H9 (cell line): Measurements from ENCODE around the gene DSEL. TPM values are rescaled to one million over a fixed set of nuclear protein-coding genes. Genes with fewer than 3 reads are reported as not detected.

Source experiments
- DNase-seq: peaks from one replicate; pipeline ENCODE4 v3.0.0-alpha.2; 2017
- H2AFZ ChIP-seq: one replicate; pipeline ENCODE4 v1.6.1; 2013; ENCODE audit warnings: mild to moderate bottlenecking, low read length, control low read depth, moderate library complexity
- H2AK5ac ChIP-seq: 2 replicates; pipeline ENCODE4 v1.6.1; 2013; ENCODE audit warnings: low read length, control low read depth, mixed read lengths; ENCODE audit not compliant: insufficient read length
- H2BK120ac ChIP-seq: one replicate; pipeline ENCODE4 v1.6.1; 2013; ENCODE audit warnings: low read depth, mild to moderate bottlenecking, low read length, control low read depth, inconsistent platforms; ENCODE audit not compliant: poor library complexity, severe bottlenecking
- H2BK12ac ChIP-seq: 2 replicates; pipeline ENCODE4 v1.6.1; 2013; ENCODE audit warnings: low read length, control low read depth, mixed read lengths, low read depth; ENCODE audit not compliant: insufficient read length
- H2BK15ac ChIP-seq: 2 replicates; pipeline ENCODE4 v1.6.1; 2013; ENCODE audit warnings: low read depth, low read length, control low read depth
- H2BK20ac ChIP-seq: one replicate; pipeline ENCODE4 v1.6.1; 2013; ENCODE audit warnings: low read depth, mild to moderate bottlenecking, low read length, control low read depth, inconsistent platforms; ENCODE audit not compliant: poor library complexity, severe bottlenecking
- H2BK5ac ChIP-seq: 2 replicates; pipeline ENCODE4 v1.6.1; 2013; ENCODE audit warnings: low read length, control low read depth, mixed read lengths; ENCODE audit not compliant: insufficient read length
- H3K14ac ChIP-seq: 2 replicates; pipeline ENCODE4 v1.6.1; 2013; ENCODE audit warnings: low read length, control low read depth; ENCODE audit not compliant: insufficient read depth
- H3K18ac ChIP-seq: 2 replicates; pipeline ENCODE4 v1.6.1; 2013; ENCODE audit warnings: low read depth, mild to moderate bottlenecking, mixed read lengths, low read length, control low read depth; ENCODE audit not compliant: insufficient read length
- H3K23ac ChIP-seq: 2 replicates; pipeline ENCODE4 v1.6.1; 2013; ENCODE audit warnings: low read length, control low read depth, mixed read lengths, low read depth; ENCODE audit not compliant: insufficient read length
- H3K23me2 ChIP-seq: 2 replicates; pipeline ENCODE4 v1.6.1; 2013; ENCODE audit warnings: low read depth, mild to moderate bottlenecking, mixed read lengths, low read length, control low read depth; ENCODE audit not compliant: insufficient read length, poor library complexity, severe bottlenecking
- H3K27ac ChIP-seq: 2 replicates; pipeline ENCODE4 v1.5.1; 2013; ENCODE audit warnings: low read length, control low read depth, mixed read lengths, low read depth; ENCODE audit not compliant: insufficient read length
- H3K27me3 ChIP-seq: 2 replicates; pipeline ENCODE4 v1.6.1; 2013; ENCODE audit warnings: low read length, control low read depth, inconsistent platforms; ENCODE audit not compliant: insufficient read depth
- H3K4ac ChIP-seq: 2 replicates; pipeline ENCODE4 v1.6.1; 2013; ENCODE audit warnings: low read depth, mild to moderate bottlenecking, control low read depth, inconsistent platforms, low read length, moderate library complexity
- H3K4me1 ChIP-seq: 2 replicates; pipeline ENCODE4 v1.6.1; 2013; ENCODE audit warnings: low read length, control low read depth, inconsistent platforms; ENCODE audit not compliant: insufficient read depth
- H3K4me2 ChIP-seq: 2 replicates; pipeline ENCODE4 v1.6.1; 2013; ENCODE audit warnings: low read length, control low read depth, mixed read lengths; ENCODE audit not compliant: insufficient read length, insufficient read depth
- H3K56ac ChIP-seq: 2 replicates; pipeline ENCODE4 v1.6.1; 2013; ENCODE audit warnings: low read depth, mild to moderate bottlenecking, mixed read lengths, low read length, control low read depth; ENCODE audit not compliant: insufficient read length
- H3K79me1 ChIP-seq: 2 replicates; pipeline ENCODE4 v1.6.1; 2013; ENCODE audit warnings: low read depth, mild to moderate bottlenecking, moderate library complexity, low read length, control low read depth, inconsistent platforms; ENCODE audit not compliant: insufficient read depth, poor library complexity, severe bottlenecking
- H3K79me2 ChIP-seq: 2 replicates; pipeline ENCODE4 v1.6.1; 2013; ENCODE audit warnings: low read length, control low read depth, inconsistent platforms; ENCODE audit not compliant: insufficient read depth
- H3K9ac ChIP-seq: 2 replicates; pipeline ENCODE4 v1.6.1; 2013; ENCODE audit warnings: low read length, control low read depth, mixed read lengths; ENCODE audit not compliant: insufficient read length; ENCODE audit errors: extremely low read depth
- H3K9me3 ChIP-seq: one replicate; pipeline ENCODE4 v1.6.1; 2013; ENCODE audit warnings: low read depth, low read length, inconsistent platforms; ENCODE audit not compliant: control insufficient read depth
- H3T11ph ChIP-seq: one replicate; pipeline ENCODE4 v1.6.1; 2013; ENCODE audit warnings: mild to moderate bottlenecking, low read length, control low read depth, inconsistent platforms
- H4K20me1 ChIP-seq: one replicate; pipeline ENCODE4 v1.6.1; 2013; ENCODE audit not compliant: control insufficient read depth, insufficient read length, insufficient read depth
- H4K5ac ChIP-seq: 2 replicates; pipeline ENCODE4 v1.6.1; 2013; ENCODE audit warnings: low read depth, mild to moderate bottlenecking, mixed read lengths, low read length, control low read depth; ENCODE audit not compliant: insufficient read length
- H4K8ac ChIP-seq: replicated peaks from 2 replicates; pipeline ENCODE4 v1.6.1; 2013; ENCODE audit warnings: low read length, control low read depth, mixed read lengths, low read depth; ENCODE audit not compliant: insufficient read length
- H4K91ac ChIP-seq: 2 replicates; pipeline ENCODE4 v1.6.1; 2013; ENCODE audit warnings: low read depth, mild to moderate bottlenecking, moderate library complexity, mixed read lengths, low read length, control low read depth; ENCODE audit not compliant: insufficient read length
- H3K27ac Mint-ChIP-seq, 3 experiments: 2 replicates in 2 of 3; 3 replicates in 1 of 3; pipeline ENCODE4 v1.8.0; 2020 to 2021; ENCODE audit warnings: mixed read lengths in 3 of 3, mild to moderate bottlenecking in 1 of 3, moderate library complexity in 1 of 3
- H3K27me3 Mint-ChIP-seq: 2 replicates; pipeline ENCODE4 v1.8.0; 2021; ENCODE audit warnings: low read depth, mild to moderate bottlenecking, moderate library complexity, mixed read lengths
- H3K36me3 Mint-ChIP-seq, 3 experiments: 2 replicates in 2 of 3; 3 replicates in 1 of 3; pipeline ENCODE4 v1.8.0; 2020 to 2021; ENCODE audit warnings: low read depth in 3 of 3, mixed read lengths in 3 of 3; ENCODE audit not compliant: insufficient read depth in 1 of 3
- H3K4me1 Mint-ChIP-seq, 2 experiments: 2 replicates each; pipeline ENCODE4 v1.8.0; 2020; ENCODE audit warnings: mixed read lengths in 2 of 2
- H3K4me3 Mint-ChIP-seq, 2 experiments: 2 replicates in 1 of 2; 3 replicates in 1 of 2; pipeline ENCODE4 v1.8.0; 2020 to 2021; ENCODE audit warnings: mild to moderate bottlenecking in 2 of 2, mixed read lengths in 2 of 2, moderate library complexity in 1 of 2
- H3K9me3 Mint-ChIP-seq, 2 experiments: 2 replicates in 1 of 2; 3 replicates in 1 of 2; pipeline ENCODE4 v1.8.0; 2020; ENCODE audit warnings: mild to moderate bottlenecking in 2 of 2, mixed read lengths in 2 of 2, moderate library complexity in 1 of 2
- WGBS: extraction: QIAGEN DNeasy Blood & Tissue Kit; methylation state at CpG from one replicate; pipeline ENCODE4 v1.1.7; 2013; ENCODE audit warnings: missing lambda C conversion rate, low lambda C conversion rate, mixed read lengths; ENCODE audit not compliant: insufficient read length; ENCODE audit errors: extremely low coverage; 5-methylcytosine and 5-hydroxymethylcytosine counted together
- total RNA-seq: library from RNA; stranded (reverse); gene quantifications from 2 replicates; pipeline ENCODE4 v1.2.1, GENCODE V29; 2021
- TF ChIP-seq, protein P1 (sequence below): fragments of 200-600 bp; sonication (generic); conservative IDR thresholded peaks from 3 replicates; pipeline ENCODE4 v1.8.0; 2021; ENCODE audit warnings: antibody characterized with exemption, mild to moderate bottlenecking

DSEL gene
- total RNA-seq, 1 experiment from 2014 or later: 6.0 TPM

DNA sequence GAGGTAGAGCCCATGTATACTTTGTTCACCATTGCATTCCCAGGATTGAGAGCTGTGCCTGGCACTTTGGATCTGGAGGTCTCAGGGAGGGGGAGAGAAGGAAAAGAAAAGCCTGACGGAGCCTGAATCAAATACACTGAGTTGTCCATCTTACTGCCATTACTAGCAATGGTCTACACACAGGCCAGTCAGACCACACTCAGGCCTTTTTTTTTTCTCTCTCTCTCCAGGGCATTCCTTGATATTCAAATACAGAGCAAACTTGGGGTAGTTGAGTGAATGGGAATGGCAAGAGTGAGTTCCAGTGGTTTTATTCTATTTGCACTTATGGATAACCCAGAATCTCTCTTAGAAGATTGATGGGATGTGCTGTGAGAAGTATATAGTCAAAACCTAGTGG lies 11.8 kb downstream of the DSEL start:
- TF ChIP-seq, protein P1, sequence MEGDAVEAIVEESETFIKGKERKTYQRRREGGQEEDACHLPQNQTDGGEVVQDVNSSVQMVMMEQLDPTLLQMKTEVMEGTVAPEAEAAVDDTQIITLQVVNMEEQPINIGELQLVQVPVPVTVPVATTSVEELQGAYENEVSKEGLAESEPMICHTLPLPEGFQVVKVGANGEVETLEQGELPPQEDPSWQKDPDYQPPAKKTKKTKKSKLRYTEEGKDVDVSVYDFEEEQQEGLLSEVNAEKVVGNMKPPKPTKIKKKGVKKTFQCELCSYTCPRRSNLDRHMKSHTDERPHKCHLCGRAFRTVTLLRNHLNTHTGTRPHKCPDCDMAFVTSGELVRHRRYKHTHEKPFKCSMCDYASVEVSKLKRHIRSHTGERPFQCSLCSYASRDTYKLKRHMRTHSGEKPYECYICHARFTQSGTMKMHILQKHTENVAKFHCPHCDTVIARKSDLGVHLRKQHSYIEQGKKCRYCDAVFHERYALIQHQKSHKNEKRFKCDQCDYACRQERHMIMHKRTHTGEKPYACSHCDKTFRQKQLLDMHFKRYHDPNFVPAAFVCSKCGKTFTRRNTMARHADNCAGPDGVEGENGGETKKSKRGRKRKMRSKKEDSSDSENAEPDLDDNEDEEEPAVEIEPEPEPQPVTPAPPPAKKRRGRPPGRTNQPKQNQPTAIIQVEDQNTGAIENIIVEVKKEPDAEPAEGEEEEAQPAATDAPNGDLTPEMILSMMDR: no peak
- Mint-ChIP-seq H3K27ac (no peak overlapping the region), H3K36me3 (peaks cover 0 to 10% (median 0%) of the 10 kb centered on the region in 3 experiments; a peak in 3 of 7 replicates), H3K27me3 (no peaks in the 10 kb centered on the region), H3K9me3 (0 out of 5 replicates have a peak, but pooled peaks cover 0 to 2% of the 10 kb centered on the region in 2 experiments), H3K4me1 (peaks cover 15 to 19% of the 10 kb centered on the region in 2 experiments), H3K4me3 (no peak overlapping the region)
- H2BK20ac ChIP-seq: no peak overlapping the region
- no peak overlapping the region for H3K27ac ChIP-seq
- H2BK15ac ChIP-seq: no peak overlapping the region
- no peak overlapping the region for H3K9ac ChIP-seq
- H2BK5ac ChIP-seq: no peak overlapping the region
- no peaks in the 10 kb centered on the region for H4K20me1 ChIP-seq
- H2BK120ac ChIP-seq: no peak overlapping the region
- H3K9me3 ChIP-seq: no peaks in the 10 kb centered on the region
- no peak overlapping the region for H3K14ac ChIP-seq
- DNase-seq: no peak
- H3K4me1 ChIP-seq: no peaks in the 10 kb centered on the region
- no CpG with 5 or more reads among the region's 1 CpG for WGBS
- H3K79me2 ChIP-seq: 0 out of 2 replicates have a peak, but pooled peaks cover 1% of the 10 kb centered on the region
- no peaks in the 10 kb centered on the region for H3K23me2 ChIP-seq
- no peaks in the 10 kb centered on the region for H3K27me3 ChIP-seq
- no peak overlapping the region for H2AK5ac ChIP-seq
- H2AFZ ChIP-seq: no peak overlapping the region
- no peak overlapping the region for H3K4ac ChIP-seq
- H3K4me2 ChIP-seq: no peak overlapping the region
- H2BK12ac ChIP-seq: no peak overlapping the region
- H3K56ac ChIP-seq: no peak overlapping the region
- no peaks in the 10 kb centered on the region for H3K79me1 ChIP-seq
- no peak overlapping the region for H3K18ac ChIP-seq
- H4K91ac ChIP-seq: no peak overlapping the region
- H4K8ac ChIP-seq: no peak overlapping the region
- no peak overlapping the region for H3K23ac ChIP-seq
- H3T11ph ChIP-seq: no peak overlapping the region
- H4K5ac ChIP-seq: no peak overlapping the region
